ENCODE results near the gene STRN3. TPM values are rescaled to one million over a fixed set of nuclear protein-coding genes. Genes with fewer than 3 reads are reported as not detected.

Gene STRN3
- total and polyA plus RNA-seq, 10 of the 15 experiments (the other 5 are each of a cell fraction or from before 2014, with no cell fraction given), result 7.8 to 27.9 (median 14.1) TPM

DNA sequence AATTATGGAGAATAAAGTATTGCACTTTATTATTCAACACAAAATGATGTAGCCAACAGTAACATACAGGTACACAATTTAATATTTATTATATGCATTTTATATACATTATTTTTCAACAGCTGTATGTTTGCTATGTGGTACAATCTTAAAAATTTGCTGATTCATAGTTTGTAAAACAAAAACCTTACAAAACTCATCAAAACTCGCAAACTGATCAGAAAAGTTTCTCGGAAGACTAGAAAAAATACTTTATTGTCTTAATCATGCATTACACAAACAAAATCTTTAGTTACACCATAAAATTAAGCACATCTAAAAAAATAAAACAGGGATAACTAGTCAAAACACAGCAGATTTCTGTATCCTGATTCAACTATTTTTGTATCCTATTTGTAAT, 132.4 kb downstream of the STRN3 start:
- intact Hi-C loops (cut with micrococcal nuclease; ENCODE audit: unreplicated experiment) (no loop called here), in situ Hi-C loops (cut with MboI) (no loop called here)
- WGBS (ENCODE audit: insufficient coverage, insufficient replicate concordance, low lambda C conversion rate, missing lambda C conversion rate), result 95% methylated on average over 2 of the region's 2 CpGs
- no peaks in the 10 kb centered on the region for H3K27me3 ChIP-seq (replicated peaks in 1 of 2; ENCODE audit: control insufficient read depth in 2 of 2, insufficient read depth in 2 of 2, low read length in 1 of 2)
- POLR2A ChIA-PET, result no interaction called here
- no TSS peak for BruUV-seq (replicated peaks)
- H3K4me1 ChIP-seq (ENCODE audit: control insufficient read depth, insufficient read depth, low read length), result no peaks in the 10 kb centered on the region
- H3K79me2 ChIP-seq (ENCODE audit: control insufficient read depth, insufficient read depth, low read length), result no peaks in the 10 kb centered on the region
- DNase-seq (ENCODE audit: low read depth, low spot score), result no peak
- H3K9me3 ChIP-seq (replicated peaks; ENCODE audit: control insufficient read depth, insufficient read depth, low read length), result no peaks in the 10 kb centered on the region
- RAD21 ChIA-PET (ENCODE audit: unreplicated experiment), result no interaction called here
- H3K27ac ChIP-seq (ENCODE audit: control insufficient read depth, insufficient read depth), result no peak overlapping the region
- SMC1A ChIA-PET (ENCODE audit: uncharacterized antibody, unreplicated experiment), result no interaction called here
- no peak overlapping the region for H3K4me2 ChIP-seq (ENCODE audit: control insufficient read depth, insufficient read depth)
- peaks cover 5 to 10% of the 10 kb centered on the region in 2 experiments for H3K36me3 ChIP-seq (ENCODE audit: control insufficient read depth in 2 of 2, insufficient read depth in 2 of 2, low read length in 1 of 2)
- CTCF ChIA-PET, result no interaction called here
- no peak for TF ChIP-seq WRNIP1 (IDR thresholded peaks at IDR 0.05; ENCODE audit: borderline replicate concordance, low read depth, low read length)
- TF ChIP-seq, protein P1, sequence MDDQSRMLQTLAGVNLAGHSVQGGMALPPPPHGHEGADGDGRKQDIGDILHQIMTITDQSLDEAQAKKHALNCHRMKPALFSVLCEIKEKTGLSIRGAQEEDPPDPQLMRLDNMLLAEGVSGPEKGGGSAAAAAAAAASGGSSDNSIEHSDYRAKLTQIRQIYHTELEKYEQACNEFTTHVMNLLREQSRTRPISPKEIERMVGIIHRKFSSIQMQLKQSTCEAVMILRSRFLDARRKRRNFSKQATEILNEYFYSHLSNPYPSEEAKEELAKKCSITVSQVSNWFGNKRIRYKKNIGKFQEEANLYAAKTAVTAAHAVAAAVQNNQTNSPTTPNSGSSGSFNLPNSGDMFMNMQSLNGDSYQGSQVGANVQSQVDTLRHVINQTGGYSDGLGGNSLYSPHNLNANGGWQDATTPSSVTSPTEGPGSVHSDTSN (IDR thresholded peaks at IDR 0.05; ENCODE audit: insufficient replicate concordance, low read depth, low read length), result no peak
- no peak for TF ChIP-seq NBN (IDR thresholded peaks at IDR 0.05)
- TF ChIP-seq SP1 (IDR thresholded peaks at IDR 0.05; ENCODE audit: low read depth, low read length), result no peak
- no peak for TF ChIP-seq YBX1 (IDR thresholded peaks at IDR 0.05)
- TF ChIP-seq ASH2L (IDR thresholded peaks at IDR 0.05; ENCODE audit: borderline replicate concordance, low read depth), result no peak
- TF ChIP-seq, protein P2, sequence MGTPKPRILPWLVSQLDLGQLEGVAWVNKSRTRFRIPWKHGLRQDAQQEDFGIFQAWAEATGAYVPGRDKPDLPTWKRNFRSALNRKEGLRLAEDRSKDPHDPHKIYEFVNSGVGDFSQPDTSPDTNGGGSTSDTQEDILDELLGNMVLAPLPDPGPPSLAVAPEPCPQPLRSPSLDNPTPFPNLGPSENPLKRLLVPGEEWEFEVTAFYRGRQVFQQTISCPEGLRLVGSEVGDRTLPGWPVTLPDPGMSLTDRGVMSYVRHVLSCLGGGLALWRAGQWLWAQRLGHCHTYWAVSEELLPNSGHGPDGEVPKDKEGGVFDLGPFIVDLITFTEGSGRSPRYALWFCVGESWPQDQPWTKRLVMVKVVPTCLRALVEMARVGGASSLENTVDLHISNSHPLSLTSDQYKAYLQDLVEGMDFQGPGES (IDR thresholded peaks at IDR 0.05), result no peak
- no peaks in the 10 kb centered on the region for H4K20me1 ChIP-seq (ENCODE audit: control insufficient read depth, insufficient read depth)
- no peak for FAIRE-seq
- no peak overlapping the region for H3K4me3 ChIP-seq
- ATAC-seq, result no peak
- H2AFZ ChIP-seq (ENCODE audit: control insufficient read depth, low read depth, low read length), result no peak overlapping the region
- no peak overlapping the region for H3K9ac ChIP-seq (ENCODE audit: control insufficient read depth, insufficient read depth, low read length)
